Endothelial cell of umbilical vein (primary cell): ENCODE data around the gene SH3D19. TPM values are rescaled to one million over a fixed set of nuclear protein-coding genes. Genes with fewer than 3 reads are reported as not detected.

Source experiments
- BruUV-seq: library from RNA; stranded (reverse); fragments of 400-500 nt; replicated peaks from 2 replicates; lab custom pipeline; 2021; lab: Mats Ljungman, UMichigan
- CTCF ChIA-PET: fragments of 300-600, 350-600 bp; sonication (Branson Sonifier 250); formaldehyde crosslinking; loops from one replicate; lab custom pipeline; 2021; ENCODE audit warnings: antibody characterized with exemption, inconsistent platforms; lab: Charles Lee
- POLR2A ChIA-PET: fragments of 300-600, 350-600 bp; sonication (Branson Sonifier 250); formaldehyde crosslinking; loops from one replicate; lab custom pipeline; 2021; ENCODE audit warnings: antibody characterized with exemption, inconsistent platforms; lab: Charles Lee
- DNase-seq: peaks from one replicate; pipeline ENCODE4 v3.0.0-alpha.2; 2011; ENCODE audit warnings: low read depth, low spot score
- FAIRE-seq: peaks from 2 replicates; lab custom pipeline; 2011; peaks lifted over from hg19 to GRCh38; lab: Jason Lieb, UNC
- H2AFZ ChIP-seq: 2 replicates; pipeline ENCODE4 v1.6.0; 2012; ENCODE audit warnings: low read depth, low read length, control low read depth, inconsistent platforms
- H3K27ac ChIP-seq: 2 replicates; pipeline ENCODE4 v1.5.1; 2011; ENCODE audit warnings: low read depth, mild to moderate bottlenecking, control low read depth, low read length, moderate library complexity; ENCODE audit not compliant: insufficient read depth
- H3K27me3 ChIP-seq, 2 experiments: 2 replicates each; pipeline versions ENCODE4 v1.6.0 to v1.6.1; 2011; ENCODE audit warnings: low read length in 2 of 2, mixed read lengths in 1 of 2; ENCODE audit not compliant: control insufficient read depth in 2 of 2, insufficient read depth in 2 of 2
- H3K36me3 ChIP-seq, 2 experiments: 2 replicates in 1 of 2; 3 replicates in 1 of 2; pipeline ENCODE4 v1.5.1; 2011; ENCODE audit warnings: low read length in 2 of 2, mild to moderate bottlenecking in 1 of 2, moderate library complexity in 1 of 2; ENCODE audit not compliant: control insufficient read depth in 2 of 2, insufficient read depth in 2 of 2; ENCODE audit errors: extremely low read depth in 1 of 2
- H3K4me1 ChIP-seq: 3 replicates; pipeline ENCODE4 v1.5.1; 2011; ENCODE audit warnings: mild to moderate bottlenecking, low read length; ENCODE audit not compliant: control insufficient read depth, insufficient read depth; ENCODE audit errors: extremely low read depth
- H3K4me2 ChIP-seq: 2 replicates; pipeline ENCODE4 v1.6.1; 2011; ENCODE audit warnings: low read length, control low read depth, mixed read lengths; ENCODE audit not compliant: insufficient read depth
- H3K4me3 ChIP-seq, 3 experiments: fragments of 200-600 bp in 1 of 3; sonication (generic), shearing (Covaris generic) in 1 of 3; replicated peaks in 1 of 3; 2 replicates each; pipeline ENCODE4 v1.5.1; 2011 to 2016; ENCODE audit warnings: control low read depth in 3 of 3, low read length in 3 of 3, mild to moderate bottlenecking in 2 of 3, inconsistent platforms in 1 of 3, low read depth in 1 of 3, moderate library complexity in 1 of 3; ENCODE audit not compliant: insufficient read depth in 1 of 3
- H3K79me2 ChIP-seq: 2 replicates; pipeline ENCODE4 v1.6.0; 2012; ENCODE audit warnings: low read length, inconsistent platforms; ENCODE audit not compliant: control insufficient read depth, insufficient read depth
- H3K9ac ChIP-seq: replicated peaks from 2 replicates; pipeline ENCODE3; 2011; ENCODE audit warnings: low read length, control low read depth; ENCODE audit not compliant: insufficient read depth; ENCODE audit errors: extremely low read depth
- H3K9me1 ChIP-seq: replicated peaks from 3 replicates; pipeline ENCODE4 v1.6.0; 2011; ENCODE audit warnings: mild to moderate bottlenecking, low read length; ENCODE audit not compliant: control insufficient read depth, insufficient read depth; ENCODE audit errors: extremely low read depth
- H3K9me3 ChIP-seq: replicated peaks from 2 replicates; pipeline ENCODE4 v1.5.1; 2012; ENCODE audit warnings: low read length, inconsistent platforms; ENCODE audit not compliant: control insufficient read depth, insufficient read depth
- H4K20me1 ChIP-seq: replicated peaks from 2 replicates; pipeline ENCODE3; 2011; ENCODE audit warnings: mild to moderate bottlenecking, low read length; ENCODE audit not compliant: control insufficient read depth, insufficient read depth; ENCODE audit errors: extremely low read depth
- EZH2 ChIP-seq: IDR thresholded peaks from 2 replicates; pipeline ENCODE4 v1.6.1; 2012; ENCODE audit warnings: borderline replicate concordance, low read depth, mild to moderate bottlenecking, moderate library complexity, low read length, inconsistent platforms; ENCODE audit not compliant: severe bottlenecking
- FOS ChIP-seq: IDR thresholded peaks from 2 replicates; pipeline ENCODE4 v1.6.1; 2011; ENCODE audit warnings: mild to moderate bottlenecking, low read length, moderate library complexity, borderline replicate concordance; ENCODE audit not compliant: insufficient read depth
- GATA2 ChIP-seq: IDR thresholded peaks from 2 replicates; pipeline ENCODE4 v1.7.0; 2011; ENCODE audit warnings: low read depth, mild to moderate bottlenecking, moderate library complexity, mixed read lengths, low read length; ENCODE audit not compliant: insufficient read length, insufficient read depth
- JUN ChIP-seq: IDR thresholded peaks from 2 replicates; pipeline ENCODE4 v1.6.1; 2011; ENCODE audit warnings: borderline replicate concordance, low read depth; ENCODE audit not compliant: insufficient read length, insufficient read depth
- MYC ChIP-seq: IDR thresholded peaks from one replicate; pipeline ENCODE4 v1.6.1; 2011; ENCODE audit warnings: mild to moderate bottlenecking, low read depth, low read length
- POLR2A ChIP-seq: IDR thresholded peaks from 2 replicates; pipeline ENCODE4 v1.6.1; 2012; ENCODE audit warnings: low read depth, mild to moderate bottlenecking, control low read depth, low read length
- POLR2AphosphoS5 ChIP-seq: IDR thresholded peaks from 2 replicates; pipeline ENCODE4 v1.6.1; 2012; ENCODE audit warnings: low read depth, mild to moderate bottlenecking, control low read depth, low read length, moderate library complexity; ENCODE audit not compliant: insufficient read depth
- dilution Hi-C: fragments of 300-500 bp; cut with MboI; formaldehyde crosslinking; loops from one replicate; pipeline ENCODE4 v1.15.0; 2019; ENCODE audit warnings: low sequenced_read_pairs; ENCODE audit not compliant: extremely low pct_ligation_motif_present
- intact Hi-C: fragments of 100-400 bp; cut with micrococcal nuclease; formaldehyde crosslinking; loops from one replicate; pipeline ENCODE4 v1.10.0; 2022
- polyA plus RNA-seq, 4 experiments: library from polyadenylated mRNA; depleted of rRNA in 3 of 4; stranded (reverse) in 3 of 4; unstranded in 1 of 4; fragments of >200 nt; gene quantifications; 2 replicates each; pipeline versions ENCODE4 v1.2.1 to v1.2.3, GENCODE V29; 2011 to 2012; ENCODE audit warnings: missing spikeins in 1 of 4
- total RNA-seq: library from RNA; stranded (reverse); gene quantifications from 2 replicates; pipeline ENCODE4 v1.2.3, GENCODE V29; 2021
- TF ChIP-seq, protein P1 (sequence below), 2 donors: IDR thresholded peaks; 1 replicate in 1 of 2; 2 replicates in 1 of 2; pipeline ENCODE4 v1.5.1; 2011; ENCODE audit warnings: low read length in 2 of 2, mild to moderate bottlenecking in 2 of 2, moderate library complexity in 2 of 2, control low read depth in 1 of 2, inconsistent platforms in 1 of 2, low read depth in 1 of 2; ENCODE audit not compliant: insufficient read depth in 1 of 2; ENCODE audit errors: extremely low read depth in 1 of 2
- TF ChIP-seq, protein P2 (sequence below): IDR thresholded peaks from 2 replicates; pipeline ENCODE4 v1.6.1; 2011; ENCODE audit not compliant: insufficient read depth, insufficient read length

Gene SH3D19
- total and polyA plus RNA-seq, 2 donors (not counting 3 experiments of a cell fraction or from before 2014, with no cell fraction given) = 37.5 to 92.8 TPM

DNA sequence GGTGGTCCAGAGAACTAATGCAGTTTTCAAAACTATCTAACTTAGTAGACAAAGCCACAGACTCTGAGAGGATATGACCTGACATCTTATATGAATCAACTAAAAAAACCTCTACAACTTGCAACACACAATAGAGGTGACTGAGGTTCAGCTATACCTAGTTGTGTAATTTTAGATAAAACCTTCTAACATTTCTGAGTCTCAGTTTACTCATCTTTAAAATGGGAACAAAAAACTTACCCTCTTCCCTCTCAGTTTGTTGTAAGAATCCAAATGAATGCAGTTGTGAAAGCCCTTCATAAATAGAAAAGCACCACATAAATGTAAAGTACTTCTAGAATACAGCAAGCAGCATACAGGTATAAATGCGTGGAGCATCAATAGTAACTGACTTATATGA lies 5.9 kb downstream of the SH3D19 start:
- Histone ChIP-seq H3K9me3 (no peaks in the 10 kb centered on the region), H3K79me2 (peaks cover 74% of the 10 kb centered on the region), H3K9ac (no peak overlapping the region), H4K20me1 (no peaks in the 10 kb centered on the region), H3K4me3 (no peak overlapping the region), H3K27ac (no peak overlapping the region), H3K27me3 (no peaks in the 10 kb centered on the region), H3K9me1 (no peaks in the 10 kb centered on the region), H3K4me2 (no peak overlapping the region), H3K36me3 (no peaks in the 10 kb centered on the region), H2AFZ (no peak overlapping the region), H3K4me1 (peaks cover 43% of the 10 kb centered on the region)
- no TSS peak for BruUV-seq
- ChIA-PET POLR2A (no interaction called here), CTCF (no interaction called here)
- TF ChIP-seq FOS (no peak), GATA2 (no peak), POLR2AphosphoS5 (no peak), MYC (no peak), POLR2A (no peak), JUN (no peak), EZH2 (no peak)
- TF ChIP-seq, protein P1, sequence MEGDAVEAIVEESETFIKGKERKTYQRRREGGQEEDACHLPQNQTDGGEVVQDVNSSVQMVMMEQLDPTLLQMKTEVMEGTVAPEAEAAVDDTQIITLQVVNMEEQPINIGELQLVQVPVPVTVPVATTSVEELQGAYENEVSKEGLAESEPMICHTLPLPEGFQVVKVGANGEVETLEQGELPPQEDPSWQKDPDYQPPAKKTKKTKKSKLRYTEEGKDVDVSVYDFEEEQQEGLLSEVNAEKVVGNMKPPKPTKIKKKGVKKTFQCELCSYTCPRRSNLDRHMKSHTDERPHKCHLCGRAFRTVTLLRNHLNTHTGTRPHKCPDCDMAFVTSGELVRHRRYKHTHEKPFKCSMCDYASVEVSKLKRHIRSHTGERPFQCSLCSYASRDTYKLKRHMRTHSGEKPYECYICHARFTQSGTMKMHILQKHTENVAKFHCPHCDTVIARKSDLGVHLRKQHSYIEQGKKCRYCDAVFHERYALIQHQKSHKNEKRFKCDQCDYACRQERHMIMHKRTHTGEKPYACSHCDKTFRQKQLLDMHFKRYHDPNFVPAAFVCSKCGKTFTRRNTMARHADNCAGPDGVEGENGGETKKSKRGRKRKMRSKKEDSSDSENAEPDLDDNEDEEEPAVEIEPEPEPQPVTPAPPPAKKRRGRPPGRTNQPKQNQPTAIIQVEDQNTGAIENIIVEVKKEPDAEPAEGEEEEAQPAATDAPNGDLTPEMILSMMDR (IDR thresholded peaks at IDR 0.05; ENCODE audit: extremely low read depth in 1 of 2, insufficient read depth in 1 of 2, low read depth in 1 of 2, low read length in 2 of 2) = no peak
- TF ChIP-seq, protein P2, sequence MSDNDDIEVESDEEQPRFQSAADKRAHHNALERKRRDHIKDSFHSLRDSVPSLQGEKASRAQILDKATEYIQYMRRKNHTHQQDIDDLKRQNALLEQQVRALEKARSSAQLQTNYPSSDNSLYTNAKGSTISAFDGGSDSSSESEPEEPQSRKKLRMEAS = no peak
- DNase-seq (no peak), FAIRE-seq (no peak)
- intact Hi-C loops (no loop called here), dilution Hi-C loops (no loop called here)
